ENCODE measurements around the gene GINS2.

GINS2 gene

DNA sequence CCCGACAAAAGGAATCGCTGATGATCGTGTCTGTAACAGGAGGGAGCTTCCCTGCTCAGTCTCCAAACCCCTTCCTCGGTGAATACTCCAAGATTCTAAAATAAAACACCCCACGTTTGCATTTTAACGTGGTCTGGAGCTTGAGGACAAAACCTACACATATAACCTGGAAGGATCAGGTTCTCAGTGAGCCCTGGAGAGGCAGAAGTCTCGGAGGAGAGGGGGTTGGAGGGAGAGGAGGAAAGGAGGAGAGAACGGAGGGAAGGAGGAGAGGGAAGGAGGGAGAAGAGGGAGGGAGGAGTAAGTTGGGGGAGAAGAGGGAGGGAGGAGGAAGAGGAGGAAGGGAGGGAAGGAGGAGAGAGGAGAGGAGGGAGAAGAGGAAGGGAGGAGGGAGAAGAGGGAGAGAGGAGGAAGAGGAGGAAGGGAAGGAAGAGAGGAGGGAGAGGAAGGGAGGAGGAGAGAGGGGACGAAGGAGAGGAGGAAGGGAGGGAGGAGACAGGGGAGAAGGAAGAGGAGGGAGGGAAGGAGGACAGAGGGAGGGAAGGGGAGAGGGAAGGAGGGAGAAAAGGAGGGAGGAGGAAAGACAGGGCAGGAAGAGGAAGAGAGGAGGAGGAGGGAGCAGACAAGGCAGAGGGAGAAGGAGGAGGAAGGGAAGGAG is 27.4 kb upstream of the GINS2 start:
- no peak for DNase-seq

DNA sequence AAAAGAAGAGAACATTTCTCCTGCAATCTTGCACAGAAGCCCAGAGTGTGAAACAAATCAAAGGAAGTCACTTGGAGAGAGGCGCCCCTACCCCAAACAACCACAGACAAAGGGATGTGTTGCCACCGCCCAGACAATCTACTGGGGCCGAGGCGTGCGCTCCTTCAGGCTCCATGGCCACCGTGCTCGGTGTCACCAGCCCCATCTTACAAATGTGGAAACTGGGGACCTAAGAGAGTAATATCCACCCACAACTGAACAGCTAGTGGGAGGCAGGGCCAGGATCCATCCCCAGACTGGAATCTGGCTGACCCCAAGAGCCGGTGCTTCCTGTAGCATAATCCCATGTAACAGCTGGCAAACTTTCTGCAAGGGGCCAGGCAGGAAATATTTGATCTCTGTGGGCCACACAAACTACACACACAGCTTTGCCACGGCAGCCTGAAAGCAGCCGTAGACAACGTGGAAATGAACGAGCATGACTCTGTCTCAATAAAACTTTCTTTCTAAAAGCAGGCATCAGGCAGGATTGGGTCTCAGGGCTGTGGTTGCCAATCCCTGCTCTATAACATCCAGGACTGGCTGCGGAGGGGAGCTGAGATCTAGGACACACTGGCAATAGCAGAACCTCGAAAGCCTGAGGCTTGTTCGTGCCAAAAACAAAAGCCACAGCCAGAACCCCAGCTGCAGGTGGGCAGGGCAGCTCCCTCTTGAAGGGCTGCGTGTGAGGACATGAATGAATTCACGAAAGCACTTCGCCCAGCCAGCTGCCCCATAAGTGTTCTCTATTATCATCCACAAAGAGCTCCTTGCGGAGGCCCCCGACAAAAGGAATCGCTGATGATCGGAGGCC is 26.6 kb upstream of the GINS2 start:
- peak; percentile 94 for DNase-seq

DNA sequence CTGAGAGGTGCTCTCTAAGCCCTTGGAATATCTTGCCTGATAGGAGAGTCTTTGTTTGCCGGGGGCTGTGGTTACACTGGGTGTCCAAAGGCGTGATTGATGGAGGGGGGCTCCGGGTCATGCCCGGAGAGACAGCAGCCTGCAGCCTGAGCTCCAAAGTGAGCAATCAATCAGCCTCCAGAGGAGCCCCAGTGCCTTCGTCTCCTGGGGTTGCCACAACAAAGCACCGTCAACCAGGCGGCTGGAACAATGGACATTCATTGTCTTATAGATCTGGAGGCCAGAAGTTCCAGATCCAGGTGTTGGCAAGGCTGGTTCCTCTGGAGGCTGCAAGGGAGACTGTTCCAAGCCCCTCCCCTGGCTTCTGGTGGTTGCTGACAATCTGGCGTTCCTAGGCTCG is 24.0 kb upstream of the GINS2 start:
- DNase-seq: no peak

DNA sequence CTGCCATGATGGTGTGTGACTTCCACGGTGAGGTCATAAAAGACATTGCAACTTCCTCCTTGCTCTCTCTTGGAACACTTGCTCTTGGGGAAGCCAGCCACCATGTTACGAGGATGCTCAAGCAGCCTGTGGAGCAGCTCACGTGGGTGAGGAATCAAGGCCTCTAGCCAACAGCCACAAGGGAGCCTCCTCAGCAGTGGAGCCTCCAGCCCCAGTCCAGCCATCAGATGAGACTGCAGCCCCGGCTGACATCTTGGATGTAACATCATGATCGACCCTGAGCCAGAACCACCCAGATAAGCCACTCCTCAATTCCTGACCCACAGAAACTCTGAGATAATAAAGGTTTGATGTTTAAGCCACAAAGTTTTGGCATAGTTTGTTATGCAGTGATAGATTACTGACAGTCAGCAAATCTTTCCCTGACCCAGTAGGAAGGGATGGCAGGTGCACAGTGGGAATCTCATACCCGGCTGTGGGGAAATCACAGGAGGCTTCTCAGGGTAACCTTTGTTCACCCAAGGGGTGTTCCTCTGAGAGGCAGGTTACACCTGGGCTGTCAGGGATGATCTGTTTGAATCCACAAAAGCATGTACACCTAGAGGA is 23.3 kb upstream of the GINS2 start:
- DNase-seq: no peak

DNA sequence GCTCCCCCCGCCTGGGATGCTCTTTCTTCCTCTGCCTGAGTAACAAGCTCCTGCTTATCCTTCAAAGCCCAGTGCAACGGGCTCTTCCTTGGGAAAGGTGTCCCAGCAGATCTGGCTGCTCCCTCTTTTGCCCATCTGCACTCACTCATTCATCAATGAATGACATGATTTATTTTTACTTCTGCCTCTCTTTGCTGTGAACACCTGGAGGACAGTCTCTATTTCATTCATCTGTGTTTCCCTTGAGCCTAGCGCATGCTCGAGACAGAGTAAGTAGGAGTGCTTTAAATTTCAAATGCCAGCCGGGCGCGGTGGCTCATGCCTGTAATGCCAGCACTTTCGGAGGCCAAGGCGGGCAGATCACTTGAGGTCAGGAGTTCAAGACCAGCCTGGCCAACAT is 22.0 kb upstream of the GINS2 start:
- no peak for DNase-seq

DNA sequence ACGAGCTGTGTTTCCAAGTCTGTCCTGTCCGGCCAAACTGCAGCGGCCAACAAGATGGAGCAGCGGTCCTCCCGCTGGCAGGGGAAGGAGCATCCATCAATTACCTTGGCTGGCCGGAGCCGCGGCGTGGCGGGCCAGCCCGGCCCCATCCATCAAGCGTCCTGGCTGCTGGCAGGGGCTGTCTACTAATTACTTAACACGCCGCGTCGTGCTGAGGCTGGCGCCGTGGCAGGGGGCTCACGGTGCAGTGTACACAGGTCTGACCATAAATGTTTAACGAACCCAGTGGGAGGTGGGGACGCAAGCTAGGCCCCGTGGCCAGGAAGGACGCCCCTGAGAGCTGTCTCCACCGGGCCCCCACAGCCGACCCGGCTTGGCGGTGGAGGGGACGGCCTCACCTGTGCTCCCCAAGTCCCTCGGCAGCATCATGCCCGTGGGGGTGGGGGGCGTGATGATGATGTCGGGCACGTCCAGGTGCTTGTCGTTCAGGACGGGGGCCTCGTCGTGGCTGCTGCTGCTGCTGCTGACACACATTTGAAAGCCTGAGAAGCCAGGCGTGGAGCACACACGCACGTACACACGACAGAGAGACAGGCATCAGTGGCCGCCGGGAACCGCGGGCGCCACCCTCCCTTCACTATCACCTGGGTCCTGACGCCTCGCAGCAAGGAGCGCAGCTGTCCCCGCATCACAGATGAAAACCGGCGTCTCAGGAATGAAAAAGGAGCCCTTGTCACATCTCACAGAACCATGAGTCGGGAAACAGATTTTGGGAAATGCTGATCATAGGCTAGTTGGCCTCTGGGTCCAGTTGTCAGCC is 21.2 kb upstream of the GINS2 start:
- DNase-seq: peak; percentile 40

DNA sequence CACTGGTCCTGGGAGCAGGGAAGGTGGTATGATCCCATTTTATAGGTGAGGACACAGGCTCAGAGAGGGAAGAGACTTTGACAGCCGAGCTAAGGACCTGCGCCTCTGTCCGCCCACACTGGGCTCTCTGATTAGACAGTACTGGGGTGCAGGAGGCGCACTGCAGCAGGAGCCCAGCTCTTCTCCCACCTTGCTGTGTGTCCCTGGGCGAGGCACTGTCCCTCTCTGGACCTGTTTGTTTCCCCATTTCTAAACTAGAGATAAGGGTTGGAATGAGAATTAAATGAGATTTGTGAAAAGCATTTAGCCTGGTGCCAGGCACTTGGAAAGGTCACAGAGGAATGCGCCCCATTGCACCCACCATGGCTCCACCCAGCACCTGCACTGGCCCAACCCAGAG is 19.6 kb upstream of the GINS2 start:
- DNase-seq: no peak

DNA sequence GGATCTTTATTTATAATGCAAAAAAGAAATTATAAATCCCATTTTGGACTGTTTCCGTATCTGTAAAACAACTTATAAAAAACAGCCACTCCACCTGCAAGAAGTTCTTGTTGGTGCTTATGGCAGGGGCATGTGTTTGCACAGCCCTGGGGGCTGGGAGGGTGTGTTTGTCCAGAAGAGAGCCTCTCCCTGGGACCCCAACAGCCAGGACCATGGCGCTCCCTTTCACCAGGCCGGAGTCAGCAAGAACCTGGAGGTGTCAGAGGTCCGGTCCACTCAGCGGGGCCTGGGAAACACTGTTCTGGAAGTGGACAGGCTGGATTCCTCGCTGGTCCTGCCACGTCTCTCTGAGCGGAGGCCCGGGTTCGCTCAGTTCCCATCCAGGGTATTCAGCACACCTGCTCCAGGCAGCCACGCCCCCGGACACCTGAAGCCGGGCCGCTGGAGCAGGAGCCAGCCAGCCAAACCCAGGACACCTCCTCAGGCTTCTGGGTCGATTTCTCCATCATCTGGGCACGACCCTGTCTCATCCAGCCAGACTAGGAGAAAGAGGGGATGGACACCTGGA is 18.9 kb upstream of the GINS2 start:
- DNase-seq: no peak

DNA sequence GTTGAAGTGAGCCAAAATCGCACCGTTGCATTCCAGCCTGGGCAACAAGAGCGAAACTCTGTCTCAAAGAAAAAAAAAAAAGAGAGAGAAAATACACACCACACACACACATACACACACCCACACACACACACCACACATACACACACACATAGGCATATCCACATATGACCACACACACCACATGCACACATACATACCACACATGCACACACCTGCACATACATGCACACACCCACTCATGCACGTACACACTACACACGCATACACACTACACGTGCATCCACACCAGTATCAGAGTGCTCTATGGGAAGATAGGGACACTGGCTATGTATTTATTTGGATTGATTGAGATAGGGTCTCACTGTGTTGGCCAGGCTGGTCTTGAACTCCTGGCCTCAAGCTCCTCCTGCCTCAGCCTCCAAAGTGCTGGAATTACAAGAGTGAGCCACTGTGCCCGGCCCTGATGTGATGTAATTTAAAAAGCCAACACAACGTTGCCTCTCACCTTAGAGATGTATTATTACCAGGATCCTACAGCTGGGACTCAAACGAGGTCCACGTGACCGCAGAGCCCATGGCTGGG is 17.8 kb upstream of the GINS2 start:
- no peak for DNase-seq

DNA sequence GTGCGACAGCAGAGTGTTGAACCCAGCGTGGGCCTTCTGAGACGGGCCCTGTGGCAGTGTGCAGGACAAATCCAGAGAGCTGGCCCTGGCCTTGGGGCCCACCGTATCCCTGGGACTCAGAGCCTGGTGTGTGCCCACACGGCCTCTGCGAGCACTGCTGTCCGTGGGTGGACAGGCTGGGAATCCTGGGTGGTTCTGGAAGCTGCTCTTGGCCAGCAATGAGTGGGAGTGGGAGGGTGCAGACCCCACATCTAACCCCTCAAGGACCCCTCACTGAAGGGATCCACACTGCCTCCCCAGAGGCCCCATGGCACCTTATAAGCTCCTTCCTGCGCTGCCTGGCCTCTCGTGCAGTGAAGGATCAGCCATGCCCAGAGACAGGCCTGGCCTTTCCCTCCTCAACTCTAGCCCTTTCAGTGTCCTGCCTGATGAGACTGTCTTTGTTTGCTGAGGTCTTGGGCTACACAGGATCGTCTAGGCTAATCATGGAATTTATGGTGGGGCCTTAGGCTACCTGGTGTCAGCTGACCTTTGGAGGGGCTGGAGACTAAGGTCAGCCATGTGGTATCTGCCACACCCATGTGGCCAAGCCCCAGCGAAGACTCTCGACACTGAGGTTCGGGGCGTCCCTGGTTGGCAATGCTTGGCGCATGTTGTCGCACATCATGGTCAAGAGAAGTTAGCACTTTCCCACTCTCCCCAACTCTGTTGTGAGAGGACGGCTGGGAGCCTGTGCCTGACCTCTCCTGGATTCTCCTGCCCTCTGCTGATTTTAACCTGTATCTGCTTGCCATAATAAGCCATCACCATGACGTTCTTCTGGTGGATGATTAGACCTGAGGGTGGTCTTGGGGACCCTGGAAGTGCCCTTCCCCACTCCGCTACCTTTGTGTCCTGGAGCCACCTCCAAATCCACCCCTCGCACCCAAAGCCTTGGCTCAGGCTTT is 16.4 kb upstream of the GINS2 start:
- DNase-seq: no peak

DNA sequence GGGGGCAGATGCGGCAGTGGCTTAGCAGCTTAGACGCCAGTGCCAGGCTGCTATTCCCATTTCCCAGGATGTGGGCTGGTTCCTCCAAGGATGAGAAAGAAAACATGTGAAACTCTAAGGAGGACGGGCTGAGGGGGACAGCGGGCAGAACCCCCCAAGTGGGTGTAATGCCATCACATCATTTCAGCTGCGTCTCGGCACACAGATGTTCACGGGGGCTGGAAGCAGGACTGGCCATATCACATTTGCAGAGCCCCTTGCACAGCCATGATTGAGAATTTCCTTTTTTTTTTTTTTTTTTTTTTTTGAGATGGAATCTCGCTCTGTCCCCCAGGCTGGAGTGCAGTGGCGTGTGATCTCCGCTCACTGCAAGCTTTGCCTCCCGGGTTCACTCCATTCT is 15.3 kb upstream of the GINS2 start:
- no peak for DNase-seq

DNA sequence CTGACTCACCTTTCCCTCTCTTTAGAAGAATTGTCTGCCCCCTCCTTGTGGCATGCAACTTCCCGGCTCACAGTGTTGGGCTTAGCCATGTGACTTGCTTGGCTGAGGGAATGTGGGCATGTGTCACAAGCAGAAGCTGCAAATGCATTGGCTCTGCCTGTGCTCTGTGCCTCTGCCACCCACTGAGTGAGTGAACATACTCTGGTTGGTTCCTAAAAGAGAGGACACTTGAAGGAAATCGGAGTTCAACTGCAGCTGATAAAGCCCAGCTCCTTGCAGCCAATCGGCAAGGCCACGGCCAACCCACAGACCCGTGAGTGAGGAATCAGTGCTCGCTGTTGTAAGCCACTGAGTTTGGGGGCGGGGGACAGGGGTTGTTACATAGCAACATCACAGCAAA is 10.9 kb upstream of the GINS2 start:
- no peak for DNase-seq

DNA sequence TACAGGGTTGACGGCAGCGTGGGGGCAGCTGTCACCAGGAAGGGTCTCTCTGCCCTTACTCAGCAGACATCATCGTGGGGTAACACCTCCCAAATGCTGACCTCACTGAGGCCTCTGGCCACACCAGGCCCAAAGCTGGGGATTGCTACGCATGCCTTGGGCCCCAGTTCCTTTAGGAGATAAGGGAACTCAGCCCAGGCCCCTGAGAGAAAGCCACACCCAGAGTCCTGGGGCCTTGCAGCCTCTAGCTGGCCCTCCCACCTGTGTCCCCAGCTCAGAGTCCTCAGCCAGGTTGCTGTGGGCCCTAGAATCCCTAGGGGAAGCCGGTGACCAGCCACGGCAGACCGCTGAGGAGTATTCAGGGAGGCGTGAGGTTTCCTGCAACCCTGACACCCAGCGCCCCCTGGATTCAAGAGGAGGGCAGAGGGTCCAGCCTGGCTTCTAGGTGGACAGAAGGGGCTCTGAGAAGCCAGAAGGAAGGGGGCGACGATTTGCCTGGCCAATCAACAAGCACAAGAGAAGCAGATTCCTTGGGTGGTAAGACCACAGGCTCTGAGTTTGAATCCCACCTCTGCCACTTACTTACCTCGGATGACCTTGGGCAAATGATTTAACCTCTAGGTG is 10.3 kb upstream of the GINS2 start:
- DNase-seq: no peak

DNA sequence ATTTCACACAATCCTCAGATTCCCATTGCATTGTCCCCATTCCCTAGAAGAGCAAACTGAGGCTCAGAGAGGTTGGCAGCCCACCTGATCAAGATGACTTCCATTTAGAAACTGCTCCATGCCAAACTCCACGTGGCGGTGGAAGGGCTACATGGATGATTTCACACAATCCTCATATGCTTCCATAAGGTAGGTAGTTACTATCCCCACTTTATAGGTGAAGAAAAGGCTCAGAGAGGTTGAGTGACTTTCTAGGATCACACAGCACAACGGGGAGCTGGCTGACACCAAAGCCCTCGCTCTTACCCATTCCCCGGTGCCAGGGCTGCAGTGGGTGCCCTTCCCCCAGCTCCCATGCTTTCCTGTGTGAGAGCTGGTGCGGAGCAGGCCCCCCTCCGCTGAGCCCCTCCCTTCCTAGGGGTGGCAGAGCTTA is 9.7 kb upstream of the GINS2 start:
- DNase-seq: no peak

DNA sequence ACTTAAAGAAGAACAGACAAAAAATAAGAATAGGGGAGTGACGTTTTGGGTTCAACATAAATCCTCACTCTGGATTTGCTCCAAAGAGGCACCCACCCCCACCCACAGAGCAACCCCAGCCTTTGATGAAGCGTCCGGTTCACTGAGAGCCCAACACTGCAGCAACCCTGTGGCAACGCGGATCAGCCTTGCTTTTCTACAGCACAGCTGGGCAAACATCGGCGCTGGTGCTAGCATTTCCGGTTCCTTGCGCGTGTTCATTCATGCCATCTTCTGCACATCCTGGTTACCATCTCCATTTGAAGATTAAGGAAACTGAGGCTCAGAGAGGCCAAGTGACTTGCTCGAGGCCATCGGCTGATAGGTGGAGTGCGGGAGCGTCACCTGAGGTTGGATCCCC is 8.7 kb upstream of the GINS2 start:
- DNase-seq: peak; percentile 46

DNA sequence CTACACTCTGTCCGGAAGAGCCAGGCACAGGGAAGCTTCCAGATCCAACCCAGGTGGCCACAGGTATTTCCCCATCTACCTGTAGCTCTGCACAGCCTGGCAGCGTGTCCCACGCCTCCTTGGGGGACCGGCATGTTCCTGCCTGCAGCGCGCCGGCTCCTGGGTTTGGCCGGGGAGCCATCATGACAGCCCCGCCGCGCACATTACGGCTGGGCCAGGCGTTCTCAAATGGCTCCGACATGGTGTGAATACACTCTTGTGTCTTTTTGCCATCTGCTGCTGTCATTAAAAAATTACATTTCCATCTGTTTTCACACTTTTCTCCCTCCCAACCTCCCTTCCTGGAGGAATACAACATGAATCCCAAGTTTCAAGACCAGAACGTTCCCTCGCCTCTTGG is 8.0 kb upstream of the GINS2 start:
- no peak for DNase-seq

DNA sequence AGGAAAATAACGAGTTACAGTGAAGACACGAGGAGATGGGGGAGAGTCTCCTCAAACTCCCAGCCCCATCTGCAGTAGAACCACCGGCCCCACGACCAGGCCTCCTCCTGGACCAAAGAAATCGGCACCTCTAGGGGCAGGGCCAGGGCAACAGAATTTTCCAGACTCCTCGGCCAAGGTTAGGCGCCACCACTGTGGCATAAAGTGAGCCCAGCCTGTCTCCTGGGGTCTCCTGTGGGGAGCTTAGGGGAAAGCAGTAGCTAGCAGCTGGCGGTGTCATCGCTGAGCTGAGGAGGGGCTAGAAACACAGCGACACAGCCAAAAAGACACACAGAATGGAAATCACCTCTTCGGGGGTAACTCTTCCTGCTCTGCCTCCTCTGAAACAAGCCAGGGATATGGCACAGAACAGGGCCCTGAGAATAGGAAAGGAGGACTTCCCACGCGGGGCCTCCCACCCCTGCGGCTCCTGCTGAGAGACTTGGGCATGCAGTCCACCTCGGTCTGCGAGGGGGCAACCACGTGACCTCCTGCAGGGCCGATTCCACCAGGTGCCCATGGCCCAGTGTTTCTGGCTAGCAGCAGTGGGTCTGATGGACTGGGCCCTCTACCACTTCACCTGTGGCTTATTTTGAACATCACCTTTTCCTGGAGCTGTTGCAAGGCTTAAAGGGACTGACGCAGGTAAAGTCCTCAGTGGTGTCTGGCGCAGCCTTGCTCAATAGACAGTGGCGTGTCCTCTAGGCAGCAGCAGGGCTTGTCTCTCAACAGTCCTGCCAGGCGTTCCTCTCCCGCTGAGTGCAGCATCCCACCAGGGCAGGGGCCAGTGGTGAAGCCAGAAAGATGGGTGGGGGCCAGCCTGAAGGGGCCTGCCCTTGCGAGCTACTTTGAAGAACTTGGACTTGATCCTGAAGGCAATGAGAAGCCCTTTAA is 6.7 kb upstream of the GINS2 start:
- no peak for DNase-seq

DNA sequence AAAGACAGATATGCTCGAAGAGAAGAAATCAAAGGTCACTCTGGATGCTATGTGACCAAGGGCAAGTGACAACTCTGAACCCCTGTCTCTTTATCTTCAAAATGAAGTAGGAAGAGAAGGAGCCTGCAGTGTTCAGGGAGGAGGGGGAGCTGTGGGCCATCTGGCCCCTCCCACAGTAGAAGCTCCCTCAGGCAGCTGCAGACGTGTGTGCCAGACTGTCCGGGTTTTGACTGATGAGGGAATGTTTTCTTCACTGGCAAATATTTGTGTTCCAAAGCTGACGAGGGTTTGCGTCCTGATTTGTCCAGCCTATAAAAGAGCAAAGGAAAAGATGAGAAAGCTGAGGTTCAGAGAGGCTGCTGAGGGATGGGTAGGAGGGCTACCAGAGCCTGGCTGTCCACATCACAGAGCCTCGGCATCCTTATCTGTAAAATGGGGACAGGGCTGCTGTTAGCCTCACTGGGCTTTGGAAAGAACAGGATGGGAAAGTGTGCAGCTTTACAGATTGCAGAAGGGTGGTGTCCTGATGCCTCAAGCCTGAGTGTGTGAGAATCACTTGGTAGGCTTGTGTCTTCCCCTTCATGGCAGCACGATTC is 1.8 kb upstream of the GINS2 start:
- no peak for DNase-seq

DNA sequence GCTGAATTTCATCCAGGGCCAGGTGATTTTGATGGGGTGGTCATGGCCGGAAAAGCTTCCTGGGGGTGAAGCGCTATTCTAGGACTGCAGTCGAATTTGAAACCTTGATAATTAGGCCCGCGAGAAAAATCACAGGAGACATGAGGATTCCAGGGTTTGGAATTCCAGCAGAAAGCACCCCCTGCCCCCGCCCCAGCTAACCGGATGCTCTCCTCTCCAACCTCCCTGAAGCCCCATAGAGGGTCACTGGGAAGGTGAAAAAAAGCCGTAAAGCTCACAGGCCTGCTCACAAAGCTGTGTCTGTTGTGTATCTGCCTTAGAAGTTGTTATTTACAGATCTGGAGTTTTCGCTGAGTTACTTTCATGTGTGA is 1.2 kb upstream of the GINS2 start:
- no peak for DNase-seq
